ENCODE data around the gene LMNB1.

Gene LMNB1

GRCh38 chr5:126855266-126855665, 78.3 kb downstream of the LMNB1 start:
- TF ChIP-seq CTCF (IDR thresholded peaks at IDR 0.05; ENCODE audit: low read depth, low read length) (no peak), MYC (IDR thresholded peaks at IDR 0.05; ENCODE audit: low read depth, low read length) (no peak)
- H3K4me3 ChIP-seq (ENCODE audit: low read depth, low read length), result no peak overlapping the region
- DNase-seq (ENCODE audit: low read depth), result no peak

- no peak for TF ChIP-seq CTCF (IDR thresholded peaks at IDR 0.05; ENCODE audit: low read depth, low read length)
- TF ChIP-seq MAX (IDR thresholded peaks at IDR 0.05; ENCODE audit: low read depth, low read length), result no peak
- no peak for TF ChIP-seq MYC (IDR thresholded peaks at IDR 0.05; ENCODE audit: low read depth, low read length)
- TF ChIP-seq POLR2A (IDR thresholded peaks at IDR 0.05; ENCODE audit: extremely low read depth, insufficient read length), result no peak
- DNase-seq (ENCODE audit: low read depth), result no peak
- no peak overlapping the region for H3K4me3 ChIP-seq (ENCODE audit: low read depth, low read length)
Measured at GRCh38 chr5:126857472-126858410, 80.8 kb downstream of the LMNB1 start.

GRCh38 chr5:126858441-126858840, 81.5 kb downstream of the LMNB1 start:
- no peak for DNase-seq (ENCODE audit: low read depth)
- no peak overlapping the region for H3K4me3 ChIP-seq (ENCODE audit: low read depth, low read length)
- TF ChIP-seq MYC (IDR thresholded peaks at IDR 0.05; ENCODE audit: low read depth, low read length), result no peak
- no peak for TF ChIP-seq CTCF (IDR thresholded peaks at IDR 0.05; ENCODE audit: low read depth, low read length)
- TF ChIP-seq POLR2A (IDR thresholded peaks at IDR 0.05; ENCODE audit: extremely low read depth, insufficient read length), result no peak
- no peak for TF ChIP-seq MAX (IDR thresholded peaks at IDR 0.05; ENCODE audit: low read depth, low read length)

GRCh38 chr5:126863402-126863801, 86.5 kb downstream of the LMNB1 start:
- DNase-seq (ENCODE audit: low read depth), result no peak
- H3K4me3 ChIP-seq (ENCODE audit: low read depth, low read length), result no peak overlapping the region
- TF ChIP-seq CTCF (IDR thresholded peaks at IDR 0.05; ENCODE audit: low read depth, low read length) (no peak), POLR2A (IDR thresholded peaks at IDR 0.05; ENCODE audit: extremely low read depth, insufficient read length) (no peak), MAX (IDR thresholded peaks at IDR 0.05; ENCODE audit: low read depth, low read length) (no peak), MYC (IDR thresholded peaks at IDR 0.05; ENCODE audit: low read depth, low read length) (no peak)

GRCh38 chr5:126864042-126864688, 87.2 kb downstream of the LMNB1 start:
- no peak for DNase-seq (ENCODE audit: low read depth)

More at GRCh38 chr5:126864042-126864688, 87.2 kb downstream of the LMNB1 start:
- H3K4me3 ChIP-seq (ENCODE audit: low read depth, low read length), result no peak overlapping the region
- TF ChIP-seq MAX (IDR thresholded peaks at IDR 0.05; ENCODE audit: low read depth, low read length) (no peak), MYC (IDR thresholded peaks at IDR 0.05; ENCODE audit: low read depth, low read length) (no peak), CTCF (IDR thresholded peaks at IDR 0.05; ENCODE audit: low read depth, low read length) (no peak), POLR2A (IDR thresholded peaks at IDR 0.05; ENCODE audit: extremely low read depth, insufficient read length) (no peak)
